Neuronal stem cell (in vitro differentiated cells): ENCODE measurements around the gene CHST14.

ENCODE experiments used
- DNase-seq: peaks from one replicate; pipeline ENCODE4 v3.0.0-alpha.2; 2013; ENCODE audit warnings: low spot score
- H2AFZ ChIP-seq: one replicate; pipeline ENCODE4 v1.6.1; 2013; ENCODE audit warnings: mild to moderate bottlenecking, low read length, inconsistent platforms
- H2AK5ac ChIP-seq: 2 replicates; pipeline ENCODE4 v1.6.1; 2013; ENCODE audit warnings: low read depth, mild to moderate bottlenecking, inconsistent platforms, low read length, moderate library complexity, mixed read lengths
- H2BK120ac ChIP-seq: 2 replicates; pipeline ENCODE4 v1.6.1; 2013; ENCODE audit warnings: low read depth, mild to moderate bottlenecking, inconsistent platforms, low read length, moderate library complexity, mixed read lengths
- H2BK12ac ChIP-seq: one replicate; pipeline ENCODE4 v1.6.1; 2013; ENCODE audit warnings: low read length, inconsistent platforms
- H2BK15ac ChIP-seq: 2 replicates; pipeline ENCODE4 v1.6.1; 2013; ENCODE audit warnings: mild to moderate bottlenecking, low read length, inconsistent platforms, mixed read lengths
- H2BK5ac ChIP-seq: one replicate; pipeline ENCODE4 v1.6.1; 2013; ENCODE audit warnings: inconsistent platforms, mild to moderate bottlenecking, low read length, moderate library complexity
- H3K14ac ChIP-seq: one replicate; pipeline ENCODE4 v1.6.1; 2013; ENCODE audit warnings: low read length, inconsistent platforms
- H3K18ac ChIP-seq: 2 replicates; pipeline ENCODE4 v1.6.1; 2013; ENCODE audit warnings: low read length, inconsistent platforms
- H3K23ac ChIP-seq: 2 replicates; pipeline ENCODE4 v1.6.1; 2013; ENCODE audit warnings: low read depth, mild to moderate bottlenecking, mixed read lengths, low read length, inconsistent platforms; ENCODE audit not compliant: poor library complexity
- H3K27ac ChIP-seq: replicated peaks from 3 replicates; pipeline ENCODE4 v1.5.1; 2013; ENCODE audit warnings: low read length, inconsistent platforms
- H3K27me3 ChIP-seq, 3 experiments: 2 replicates each; pipeline ENCODE4 v1.6.1; 2013; ENCODE audit warnings: low read length in 3 of 3, mild to moderate bottlenecking in 2 of 3, inconsistent platforms in 1 of 3, low read depth in 1 of 3, mixed read lengths in 1 of 3, moderate library complexity in 1 of 3; ENCODE audit not compliant: control insufficient read depth in 3 of 3, insufficient read depth in 3 of 3
- H3K36me3 ChIP-seq, 2 donors: replicated peaks in 1 of 2; 2 replicates each; pipeline ENCODE4 v1.6.1; 2013; ENCODE audit warnings: low read length in 2 of 2; ENCODE audit not compliant: control insufficient read depth in 2 of 2, insufficient read depth in 2 of 2
- H3K4ac ChIP-seq: 2 replicates; pipeline ENCODE4 v1.6.1; 2013; ENCODE audit warnings: inconsistent platforms, mild to moderate bottlenecking, low read length, moderate library complexity
- H3K4me1 ChIP-seq, 2 donors: 1 replicate in 1 of 2; 2 replicates in 1 of 2; pipeline ENCODE4 v1.6.1; 2013; ENCODE audit warnings: low read length in 2 of 2, low read depth in 1 of 2; ENCODE audit not compliant: control insufficient read depth in 2 of 2, insufficient read depth in 1 of 2
- H3K4me2 ChIP-seq: one replicate; pipeline ENCODE4 v1.6.1; 2013; ENCODE audit warnings: mild to moderate bottlenecking, low read length, inconsistent platforms; ENCODE audit not compliant: insufficient read depth, poor library complexity, severe bottlenecking
- H3K4me3 ChIP-seq, 2 donors: 2 replicates each; pipeline ENCODE4 v1.5.1; 2013; ENCODE audit warnings: low read length in 2 of 2, mild to moderate bottlenecking in 2 of 2, inconsistent platforms in 1 of 2, moderate library complexity in 1 of 2
- H3K79me1 ChIP-seq: one replicate; pipeline ENCODE4 v1.6.1; 2013; ENCODE audit warnings: low read depth, mild to moderate bottlenecking, inconsistent platforms, low read length, moderate library complexity
- H3K9ac ChIP-seq: one replicate; pipeline ENCODE4 v1.6.1; 2013; ENCODE audit warnings: mild to moderate bottlenecking, low read depth, low read length, inconsistent platforms; ENCODE audit not compliant: poor library complexity
- H3K9me3 ChIP-seq, 2 donors: replicated peaks in 1 of 2; 2 replicates each; pipeline versions ENCODE3 to v1.6.1; 2013; ENCODE audit warnings: low read length in 2 of 2, mild to moderate bottlenecking in 2 of 2, inconsistent platforms in 1 of 2, low read depth in 1 of 2, mixed read lengths in 1 of 2, moderate library complexity in 1 of 2; ENCODE audit not compliant: control insufficient read depth in 2 of 2, insufficient read depth in 1 of 2
- H4K8ac ChIP-seq: one replicate; pipeline ENCODE4 v1.6.1; 2013; ENCODE audit warnings: low read depth, mild to moderate bottlenecking, inconsistent platforms, low read length, moderate library complexity
- H4K91ac ChIP-seq: one replicate; pipeline ENCODE4 v1.6.1; 2013; ENCODE audit warnings: low read length, low read depth, mild to moderate bottlenecking, inconsistent platforms; ENCODE audit not compliant: poor library complexity
- WGBS, 2 donors: extraction: QIAGEN DNeasy Blood & Tissue Kit; methylation state at CpG; one replicate each; pipeline ENCODE4 v1.1.7; 2013; ENCODE audit warnings: missing lambda C conversion rate in 2 of 2, mixed read lengths in 1 of 2; ENCODE audit not compliant: insufficient read length in 2 of 2, insufficient replicate concordance in 1 of 2; ENCODE audit errors: extremely low coverage in 2 of 2; 5-methylcytosine and 5-hydroxymethylcytosine counted together

The CHST14 gene

GRCh38 chr15:40430271-40430805 is 40.4 kb upstream of the CHST14 start:
- no peak overlapping the region for H3K4me2 ChIP-seq
- no peak for DNase-seq
- H3K9ac ChIP-seq, result no peak overlapping the region
- H3K23ac ChIP-seq, result no peak overlapping the region
- peaks cover 0 to 3% of the 10 kb centered on the region in 2 donors for H3K4me1 ChIP-seq
- whole genome bisulfite sequencing, 2 donors, result no CpG with 5 or more reads among the region's 10 CpGs
- no peak overlapping the region for H4K91ac ChIP-seq
- H3K79me1 ChIP-seq, result no peaks in the 10 kb centered on the region
- H3K27ac ChIP-seq, result no peak overlapping the region
- H2AFZ ChIP-seq, result no peak overlapping the region
- no peak overlapping the region for H3K4me3 ChIP-seq
- H2BK120ac ChIP-seq, result no peak overlapping the region
- H3K27me3 ChIP-seq, result peaks cover 0 to 18% (median 13%) of the 10 kb centered on the region in 3 experiments
- H4K8ac ChIP-seq, result no peak overlapping the region
- no peak overlapping the region for H3K18ac ChIP-seq
- no peak overlapping the region for H2AK5ac ChIP-seq
- H3K14ac ChIP-seq, result no peak overlapping the region
- H2BK15ac ChIP-seq, result no peak overlapping the region
- no peak overlapping the region for H3K4ac ChIP-seq
- no peak overlapping the region for H2BK5ac ChIP-seq
- peaks cover 0 to 2% of the 10 kb centered on the region in 2 donors for H3K36me3 ChIP-seq
- H2BK12ac ChIP-seq, result no peak overlapping the region
- no peaks in the 10 kb centered on the region for H3K9me3 ChIP-seq

DNA sequence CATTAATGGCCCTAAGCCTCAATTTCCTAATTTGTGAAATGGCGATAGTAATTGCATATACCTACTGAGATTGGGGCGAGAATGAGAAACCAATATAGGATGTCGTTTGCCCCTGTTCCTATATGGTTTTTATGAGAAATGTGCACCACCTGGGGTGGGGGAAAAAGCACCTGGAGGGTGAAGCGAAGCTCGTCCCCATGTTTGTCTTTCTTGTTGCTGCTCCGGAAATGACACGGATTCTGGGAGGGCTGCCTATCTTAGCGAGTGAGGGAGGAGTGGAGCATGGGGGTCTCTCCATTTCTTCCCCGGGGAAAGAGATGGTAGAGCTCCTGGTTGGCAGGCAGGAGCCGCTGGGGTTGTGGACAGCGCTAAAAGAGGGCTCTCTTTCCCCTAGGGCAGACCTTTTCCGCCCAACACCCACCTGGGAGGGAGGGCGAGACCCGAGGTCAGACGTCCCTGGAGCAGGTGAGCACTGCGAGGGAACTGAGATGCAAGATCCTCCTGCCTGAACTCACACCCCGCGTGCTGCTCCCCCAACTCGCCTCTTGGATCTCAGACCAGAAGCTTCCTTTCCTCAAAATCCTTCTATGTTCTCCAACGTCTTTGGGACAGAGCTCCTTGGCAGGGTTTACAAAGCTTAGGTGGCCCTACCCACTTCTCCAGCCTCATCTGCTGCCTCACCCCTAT is 35.6 kb upstream of the CHST14 start:
- no peak overlapping the region for H3K4me3 ChIP-seq
- H3K79me1 ChIP-seq, result no peaks in the 10 kb centered on the region
- peak overlapping the region; percentile 0 for H3K9ac ChIP-seq
- no peak overlapping the region for H3K4ac ChIP-seq
- no peak overlapping the region for H2BK5ac ChIP-seq
- no peak overlapping the region for H2AK5ac ChIP-seq
- H3K27me3 ChIP-seq, result peaks cover 3 to 66% (median 53%) of the 10 kb centered on the region in 3 experiments
- H3K27ac ChIP-seq, result no peak overlapping the region
- H3K4me1 ChIP-seq, result peaks cover 31 to 39% of the 10 kb centered on the region in 2 donors
- peak overlapping the region; percentile 0 for H2BK15ac ChIP-seq
- H3K36me3 ChIP-seq, result no peaks in the 10 kb centered on the region
- no peak overlapping the region for H2BK120ac ChIP-seq
- DNase-seq, result no peak
- H4K91ac ChIP-seq, result peak overlapping the region; percentile 22
- H3K9me3 ChIP-seq, result no peaks in the 10 kb centered on the region
- H2BK12ac ChIP-seq, result no peak overlapping the region
- H3K23ac ChIP-seq, result no peak overlapping the region
- WGBS, 2 donors, result no CpG with 5 or more reads among the region's 20 CpGs
- peak overlapping the region; percentile 94 for H2AFZ ChIP-seq
- H3K4me2 ChIP-seq, result peak overlapping the region; percentile 95
- H4K8ac ChIP-seq, result no peak overlapping the region
- no peak overlapping the region for H3K18ac ChIP-seq
- no peak overlapping the region for H3K14ac ChIP-seq

DNA sequence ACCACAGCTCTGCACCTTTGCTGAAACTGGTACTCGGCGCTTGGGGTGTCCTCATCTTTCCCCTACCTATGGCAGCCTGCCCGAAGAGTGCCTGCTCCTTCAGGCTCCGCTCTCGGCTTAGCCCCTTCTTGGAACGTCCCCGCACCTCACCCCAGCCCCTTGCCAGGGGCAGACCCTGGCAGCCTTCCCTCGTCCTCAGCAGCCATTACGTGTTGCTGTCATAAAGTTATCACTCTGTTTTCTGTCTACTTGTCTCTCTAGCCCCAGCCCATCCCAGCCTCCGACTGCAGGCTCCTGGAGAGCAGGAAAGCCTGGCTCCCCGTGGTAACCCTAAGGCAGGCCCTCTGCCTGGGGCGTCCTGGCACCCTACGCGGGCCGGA is 35.1 kb upstream of the CHST14 start:
- H4K91ac ChIP-seq, result peak overlapping the region; percentile 22
- WGBS, 2 donors, result no CpG with 5 or more reads among the region's 15 CpGs
- peaks cover 3 to 66% (median 53%) of the 10 kb centered on the region in 3 experiments for H3K27me3 ChIP-seq
- no peak overlapping the region for H4K8ac ChIP-seq
- H2BK15ac ChIP-seq, result peak overlapping the region; percentile 0
- peak overlapping the region; percentile 57 for H2BK5ac ChIP-seq
- H3K36me3 ChIP-seq, result no peaks in the 10 kb centered on the region
- H2AFZ ChIP-seq, result peak overlapping the region; percentile 94
- H2BK120ac ChIP-seq, result no peak overlapping the region
- no peak overlapping the region for H3K27ac ChIP-seq
- no peaks in the 10 kb centered on the region for H3K79me1 ChIP-seq
- H3K4me3 ChIP-seq, result peak overlapping the region; percentile 47 to 71
- H3K4ac ChIP-seq, result no peak overlapping the region
- peaks cover 30 to 39% of the 10 kb centered on the region in 2 donors for H3K4me1 ChIP-seq
- peak overlapping the region; percentile 86 for H3K18ac ChIP-seq
- H3K9me3 ChIP-seq, result no peaks in the 10 kb centered on the region
- H3K9ac ChIP-seq, result peak overlapping the region; percentile 0
- peak overlapping the region; percentile 95 for H3K4me2 ChIP-seq
- H2AK5ac ChIP-seq, result peak overlapping the region; percentile 2
- DNase-seq, result no peak
- no peak overlapping the region for H3K23ac ChIP-seq
- H2BK12ac ChIP-seq, result no peak overlapping the region
- no peak overlapping the region for H3K14ac ChIP-seq

- peak overlapping the region; percentile 79 for H3K9ac ChIP-seq
- no peak overlapping the region for H2BK12ac ChIP-seq
- peak overlapping the region; percentile 57 for H2BK5ac ChIP-seq
- no peak overlapping the region for H4K91ac ChIP-seq
- no peaks in the 10 kb centered on the region for H3K36me3 ChIP-seq
- no peak overlapping the region for H2BK120ac ChIP-seq
- H3K14ac ChIP-seq, result peak overlapping the region; percentile 41
- H3K27me3 ChIP-seq, result peaks cover 3 to 66% (median 53%) of the 10 kb centered on the region in 3 experiments
- peak overlapping the region; percentile 47 to 71 for H3K4me3 ChIP-seq
- H3K9me3 ChIP-seq, result no peaks in the 10 kb centered on the region
- no CpG with 5 or more reads among the region's 39 CpGs for WGBS, 2 donors
- peaks cover 1% of the 10 kb centered on the region for H3K79me1 ChIP-seq
- peak overlapping the region; percentile 30 for H2AK5ac ChIP-seq
- peak overlapping the region; percentile 75 for H4K8ac ChIP-seq
- no peak overlapping the region for H3K27ac ChIP-seq
- H3K4me2 ChIP-seq, result peak overlapping the region; percentile 95
- peak overlapping the region; percentile 94 for H2AFZ ChIP-seq
- DNase-seq, result no peak
- H2BK15ac ChIP-seq, result peak overlapping the region; percentile 73
- peak overlapping the region; percentile 66 for H3K4ac ChIP-seq
- peaks cover 30 to 39% of the 10 kb centered on the region in 2 donors for H3K4me1 ChIP-seq
- H3K23ac ChIP-seq, result peak overlapping the region; percentile 44
- peak overlapping the region; percentile 86 for H3K18ac ChIP-seq
Observed at GRCh38 chr15:40436116-40436891, 34.5 kb upstream of the CHST14 start.
